H9 (cell line): Measurements from ENCODE around the gene TRPM1. TPM values are rescaled to one million over a fixed set of nuclear protein-coding genes. Genes with fewer than 3 reads are reported as not detected.

Source experiments
- DNase-seq: peaks from one replicate; pipeline ENCODE4 v3.0.0-alpha.2; 2017
- H2AFZ ChIP-seq: one replicate; pipeline ENCODE4 v1.6.1; 2013; ENCODE audit warnings: mild to moderate bottlenecking, low read length, control low read depth, moderate library complexity
- H2AK5ac ChIP-seq: 2 replicates; pipeline ENCODE4 v1.6.1; 2013; ENCODE audit warnings: low read length, control low read depth, mixed read lengths; ENCODE audit not compliant: insufficient read length
- H2BK120ac ChIP-seq: one replicate; pipeline ENCODE4 v1.6.1; 2013; ENCODE audit warnings: low read depth, mild to moderate bottlenecking, low read length, control low read depth, inconsistent platforms; ENCODE audit not compliant: poor library complexity, severe bottlenecking
- H2BK12ac ChIP-seq: 2 replicates; pipeline ENCODE4 v1.6.1; 2013; ENCODE audit warnings: low read length, control low read depth, mixed read lengths, low read depth; ENCODE audit not compliant: insufficient read length
- H2BK15ac ChIP-seq: 2 replicates; pipeline ENCODE4 v1.6.1; 2013; ENCODE audit warnings: low read depth, low read length, control low read depth
- H2BK20ac ChIP-seq: one replicate; pipeline ENCODE4 v1.6.1; 2013; ENCODE audit warnings: low read depth, mild to moderate bottlenecking, low read length, control low read depth, inconsistent platforms; ENCODE audit not compliant: poor library complexity, severe bottlenecking
- H2BK5ac ChIP-seq: 2 replicates; pipeline ENCODE4 v1.6.1; 2013; ENCODE audit warnings: low read length, control low read depth, mixed read lengths; ENCODE audit not compliant: insufficient read length
- H3K14ac ChIP-seq: 2 replicates; pipeline ENCODE4 v1.6.1; 2013; ENCODE audit warnings: low read length, control low read depth; ENCODE audit not compliant: insufficient read depth
- H3K18ac ChIP-seq: 2 replicates; pipeline ENCODE4 v1.6.1; 2013; ENCODE audit warnings: low read depth, mild to moderate bottlenecking, mixed read lengths, low read length, control low read depth; ENCODE audit not compliant: insufficient read length
- H3K23ac ChIP-seq: 2 replicates; pipeline ENCODE4 v1.6.1; 2013; ENCODE audit warnings: low read length, control low read depth, mixed read lengths, low read depth; ENCODE audit not compliant: insufficient read length
- H3K23me2 ChIP-seq: 2 replicates; pipeline ENCODE4 v1.6.1; 2013; ENCODE audit warnings: low read depth, mild to moderate bottlenecking, mixed read lengths, low read length, control low read depth; ENCODE audit not compliant: insufficient read length, poor library complexity, severe bottlenecking
- H3K27ac ChIP-seq: 2 replicates; pipeline ENCODE4 v1.5.1; 2013; ENCODE audit warnings: low read length, control low read depth, mixed read lengths, low read depth; ENCODE audit not compliant: insufficient read length
- H3K27me3 ChIP-seq: 2 replicates; pipeline ENCODE4 v1.6.1; 2013; ENCODE audit warnings: low read length, control low read depth, inconsistent platforms; ENCODE audit not compliant: insufficient read depth
- H3K4ac ChIP-seq: 2 replicates; pipeline ENCODE4 v1.6.1; 2013; ENCODE audit warnings: low read depth, mild to moderate bottlenecking, control low read depth, inconsistent platforms, low read length, moderate library complexity
- H3K4me1 ChIP-seq: 2 replicates; pipeline ENCODE4 v1.6.1; 2013; ENCODE audit warnings: low read length, control low read depth, inconsistent platforms; ENCODE audit not compliant: insufficient read depth
- H3K4me2 ChIP-seq: 2 replicates; pipeline ENCODE4 v1.6.1; 2013; ENCODE audit warnings: low read length, control low read depth, mixed read lengths; ENCODE audit not compliant: insufficient read length, insufficient read depth
- H3K56ac ChIP-seq: 2 replicates; pipeline ENCODE4 v1.6.1; 2013; ENCODE audit warnings: low read depth, mild to moderate bottlenecking, mixed read lengths, low read length, control low read depth; ENCODE audit not compliant: insufficient read length
- H3K79me1 ChIP-seq: 2 replicates; pipeline ENCODE4 v1.6.1; 2013; ENCODE audit warnings: low read depth, mild to moderate bottlenecking, moderate library complexity, low read length, control low read depth, inconsistent platforms; ENCODE audit not compliant: insufficient read depth, poor library complexity, severe bottlenecking
- H3K79me2 ChIP-seq: 2 replicates; pipeline ENCODE4 v1.6.1; 2013; ENCODE audit warnings: low read length, control low read depth, inconsistent platforms; ENCODE audit not compliant: insufficient read depth
- H3K9ac ChIP-seq: 2 replicates; pipeline ENCODE4 v1.6.1; 2013; ENCODE audit warnings: low read length, control low read depth, mixed read lengths; ENCODE audit not compliant: insufficient read length; ENCODE audit errors: extremely low read depth
- H3K9me3 ChIP-seq: one replicate; pipeline ENCODE4 v1.6.1; 2013; ENCODE audit warnings: low read depth, low read length, inconsistent platforms; ENCODE audit not compliant: control insufficient read depth
- H3T11ph ChIP-seq: one replicate; pipeline ENCODE4 v1.6.1; 2013; ENCODE audit warnings: mild to moderate bottlenecking, low read length, control low read depth, inconsistent platforms
- H4K20me1 ChIP-seq: one replicate; pipeline ENCODE4 v1.6.1; 2013; ENCODE audit not compliant: control insufficient read depth, insufficient read length, insufficient read depth
- H4K5ac ChIP-seq: 2 replicates; pipeline ENCODE4 v1.6.1; 2013; ENCODE audit warnings: low read depth, mild to moderate bottlenecking, mixed read lengths, low read length, control low read depth; ENCODE audit not compliant: insufficient read length
- H4K8ac ChIP-seq: replicated peaks from 2 replicates; pipeline ENCODE4 v1.6.1; 2013; ENCODE audit warnings: low read length, control low read depth, mixed read lengths, low read depth; ENCODE audit not compliant: insufficient read length
- H4K91ac ChIP-seq: 2 replicates; pipeline ENCODE4 v1.6.1; 2013; ENCODE audit warnings: low read depth, mild to moderate bottlenecking, moderate library complexity, mixed read lengths, low read length, control low read depth; ENCODE audit not compliant: insufficient read length
- H3K27ac Mint-ChIP-seq, 3 experiments: 2 replicates in 2 of 3; 3 replicates in 1 of 3; pipeline ENCODE4 v1.8.0; 2020 to 2021; ENCODE audit warnings: mixed read lengths in 3 of 3, mild to moderate bottlenecking in 1 of 3, moderate library complexity in 1 of 3
- H3K27me3 Mint-ChIP-seq: 2 replicates; pipeline ENCODE4 v1.8.0; 2021; ENCODE audit warnings: low read depth, mild to moderate bottlenecking, moderate library complexity, mixed read lengths
- H3K36me3 Mint-ChIP-seq, 3 experiments: 2 replicates in 2 of 3; 3 replicates in 1 of 3; pipeline ENCODE4 v1.8.0; 2020 to 2021; ENCODE audit warnings: low read depth in 3 of 3, mixed read lengths in 3 of 3; ENCODE audit not compliant: insufficient read depth in 1 of 3
- H3K4me1 Mint-ChIP-seq, 2 experiments: 2 replicates each; pipeline ENCODE4 v1.8.0; 2020; ENCODE audit warnings: mixed read lengths in 2 of 2
- H3K4me3 Mint-ChIP-seq, 2 experiments: 2 replicates in 1 of 2; 3 replicates in 1 of 2; pipeline ENCODE4 v1.8.0; 2020 to 2021; ENCODE audit warnings: mild to moderate bottlenecking in 2 of 2, mixed read lengths in 2 of 2, moderate library complexity in 1 of 2
- H3K9me3 Mint-ChIP-seq, 2 experiments: 2 replicates in 1 of 2; 3 replicates in 1 of 2; pipeline ENCODE4 v1.8.0; 2020; ENCODE audit warnings: mild to moderate bottlenecking in 2 of 2, mixed read lengths in 2 of 2, moderate library complexity in 1 of 2
- WGBS: extraction: QIAGEN DNeasy Blood & Tissue Kit; methylation state at CpG from one replicate; pipeline ENCODE4 v1.1.7; 2013; ENCODE audit warnings: missing lambda C conversion rate, low lambda C conversion rate, mixed read lengths; ENCODE audit not compliant: insufficient read length; ENCODE audit errors: extremely low coverage; 5-methylcytosine and 5-hydroxymethylcytosine counted together
- total RNA-seq: library from RNA; stranded (reverse); gene quantifications from 2 replicates; pipeline ENCODE4 v1.2.1, GENCODE V29; 2021
- TF ChIP-seq, protein P1 (sequence below): fragments of 200-600 bp; sonication (generic); conservative IDR thresholded peaks from 3 replicates; pipeline ENCODE4 v1.8.0; 2021; ENCODE audit warnings: antibody characterized with exemption, mild to moderate bottlenecking

TRPM1 gene
- total RNA-seq, 1 experiment from 2014 or later, result not detected

DNA sequence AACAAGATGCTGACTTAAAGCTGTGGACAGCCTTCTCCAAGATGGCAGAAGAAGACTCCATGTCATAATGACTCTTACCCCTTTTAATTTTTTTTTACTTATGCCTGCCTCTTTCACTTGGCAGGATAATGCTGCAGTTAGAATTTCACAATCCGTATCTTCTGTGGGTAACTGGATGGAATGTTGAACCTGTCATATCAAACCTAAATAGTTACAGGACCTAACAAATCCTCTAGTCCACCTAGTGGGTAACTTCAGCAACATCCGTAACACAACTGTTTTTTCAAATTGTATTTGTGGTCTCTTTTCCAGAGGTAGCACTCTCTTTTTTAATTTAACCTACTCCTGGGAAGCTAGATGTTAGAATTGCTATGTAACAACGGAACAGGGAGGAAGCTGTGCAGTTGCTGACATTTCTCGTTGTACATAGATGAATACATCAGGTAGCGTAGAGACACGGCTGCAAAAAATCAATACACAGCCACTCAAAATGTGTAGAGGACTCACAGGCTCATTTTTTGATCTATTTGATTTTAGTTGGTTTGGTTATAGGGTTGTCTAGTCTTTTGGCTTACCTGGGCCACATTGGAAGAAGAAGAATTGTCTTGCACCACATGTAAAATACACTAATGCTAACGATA, 43.9 kb upstream of the TRPM1 start:
- DNase-seq, result no peak
- no peaks in the 10 kb centered on the region; a peak in 1 of 7 replicates for H3K36me3 Mint-ChIP-seq

More for the DNA sequence above, 43.9 kb upstream of the TRPM1 start:
- no peak overlapping the region for H3K4me2 ChIP-seq
- no peak overlapping the region for H2BK12ac ChIP-seq
- H3K27me3 Mint-ChIP-seq, result no peaks in the 10 kb centered on the region
- H3K56ac ChIP-seq, result no peak overlapping the region
- peaks cover 14% of the 10 kb centered on the region; the same call in 1 of the 2 replicates for H3K4me1 ChIP-seq
- no peak overlapping the region for H4K91ac ChIP-seq
- no peak overlapping the region for H3K23ac ChIP-seq
- no peak overlapping the region for H2BK120ac ChIP-seq
- WGBS, result no CpG with 5 or more reads among the region's 7 CpGs
- H3K4me1 Mint-ChIP-seq, result peaks cover 57 to 59% of the 10 kb centered on the region in 2 experiments
- H2BK5ac ChIP-seq, result no peak overlapping the region
- H3K4me3 Mint-ChIP-seq, result no peak overlapping the region
- no peak overlapping the region for H2AFZ ChIP-seq
- no peak overlapping the region for H3K4ac ChIP-seq
- no peak overlapping the region for H2AK5ac ChIP-seq
- H3K14ac ChIP-seq, result no peak overlapping the region
- TF ChIP-seq, protein P1, sequence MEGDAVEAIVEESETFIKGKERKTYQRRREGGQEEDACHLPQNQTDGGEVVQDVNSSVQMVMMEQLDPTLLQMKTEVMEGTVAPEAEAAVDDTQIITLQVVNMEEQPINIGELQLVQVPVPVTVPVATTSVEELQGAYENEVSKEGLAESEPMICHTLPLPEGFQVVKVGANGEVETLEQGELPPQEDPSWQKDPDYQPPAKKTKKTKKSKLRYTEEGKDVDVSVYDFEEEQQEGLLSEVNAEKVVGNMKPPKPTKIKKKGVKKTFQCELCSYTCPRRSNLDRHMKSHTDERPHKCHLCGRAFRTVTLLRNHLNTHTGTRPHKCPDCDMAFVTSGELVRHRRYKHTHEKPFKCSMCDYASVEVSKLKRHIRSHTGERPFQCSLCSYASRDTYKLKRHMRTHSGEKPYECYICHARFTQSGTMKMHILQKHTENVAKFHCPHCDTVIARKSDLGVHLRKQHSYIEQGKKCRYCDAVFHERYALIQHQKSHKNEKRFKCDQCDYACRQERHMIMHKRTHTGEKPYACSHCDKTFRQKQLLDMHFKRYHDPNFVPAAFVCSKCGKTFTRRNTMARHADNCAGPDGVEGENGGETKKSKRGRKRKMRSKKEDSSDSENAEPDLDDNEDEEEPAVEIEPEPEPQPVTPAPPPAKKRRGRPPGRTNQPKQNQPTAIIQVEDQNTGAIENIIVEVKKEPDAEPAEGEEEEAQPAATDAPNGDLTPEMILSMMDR, result peak; percentile 53
- H3K23me2 ChIP-seq, result no peaks in the 10 kb centered on the region
- no peaks in the 10 kb centered on the region for H3K27me3 ChIP-seq
- H2BK15ac ChIP-seq, result no peak overlapping the region
- no peak overlapping the region for H3T11ph ChIP-seq
- no peaks in the 10 kb centered on the region for H3K9me3 ChIP-seq
- H4K20me1 ChIP-seq, result no peaks in the 10 kb centered on the region
- no peak overlapping the region for H2BK20ac ChIP-seq
- H4K5ac ChIP-seq, result no peak overlapping the region
- H3K18ac ChIP-seq, result no peak overlapping the region
- no peak overlapping the region for H3K27ac ChIP-seq
- H3K9me3 Mint-ChIP-seq, result no peaks in the 10 kb centered on the region; a peak in 2 of 5 replicates
- no peak overlapping the region for H3K9ac ChIP-seq
- H3K79me1 ChIP-seq, result no peaks in the 10 kb centered on the region
- no peak overlapping the region for H4K8ac ChIP-seq
- H3K79me2 ChIP-seq, result no peaks in the 10 kb centered on the region
- peak overlapping the region in 1 of 3 experiments; percentile 55; a peak in 2 of 7 replicates for H3K27ac Mint-ChIP-seq
